KOPT-K1 (cell line): ENCODE data around the gene CCT8.

Experiments
- H3K27ac ChIP-seq: fragments of 200-600 bp; sonication (generic); 2 replicates; pipeline ENCODE4 v1.5.1; 2016; ENCODE audit warnings: antibody characterized with exemption, mild to moderate bottlenecking, low read depth, low read length; ENCODE audit not compliant: poor library complexity, severe bottlenecking
- H3K36me3 ChIP-seq: fragments of 200-600 bp; sonication (generic); 2 replicates; pipeline ENCODE4 v1.5.1; 2017; ENCODE audit warnings: antibody characterized with exemption, mild to moderate bottlenecking, low read length, moderate library complexity; ENCODE audit not compliant: insufficient read depth
- H3K9me3 ChIP-seq: fragments of 200-600 bp; sonication (generic); 2 replicates; pipeline ENCODE4 v1.5.1; 2017; ENCODE audit warnings: antibody characterized with exemption, low read length, mild to moderate bottlenecking; ENCODE audit not compliant: insufficient read depth, poor library complexity, severe bottlenecking

The CCT8 gene

DNA sequence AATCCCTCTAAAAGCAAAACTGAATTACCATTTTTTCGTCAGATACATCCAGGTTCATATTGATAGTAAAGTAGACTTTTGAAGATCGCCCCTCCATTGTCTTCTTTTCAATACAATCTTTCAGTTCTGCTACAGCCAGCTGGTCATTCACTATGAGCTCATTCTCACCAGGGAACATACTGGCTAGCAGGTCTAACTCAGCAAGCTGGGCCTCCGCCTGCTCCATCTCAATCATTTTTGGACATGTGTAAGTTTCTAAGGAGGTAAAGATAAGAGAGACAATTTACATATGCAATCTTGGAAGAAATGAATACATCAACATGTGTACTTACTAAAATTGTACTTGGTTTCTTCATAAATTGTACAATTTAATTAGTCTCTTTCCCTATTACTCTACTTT lies 65.1 kb downstream of the CCT8 start:
- H3K36me3 ChIP-seq = peaks cover 29% of the 10 kb centered on the region
- H3K9me3 ChIP-seq = no peaks in the 10 kb centered on the region
- no peak overlapping the region for H3K27ac ChIP-seq

GRCh38 chr21:29007810-29008209 lies 65.6 kb downstream of the CCT8 start:
- H3K27ac ChIP-seq = no peak overlapping the region
- H3K36me3 ChIP-seq = peaks cover 29% of the 10 kb centered on the region
- H3K9me3 ChIP-seq = no peaks in the 10 kb centered on the region

DNA sequence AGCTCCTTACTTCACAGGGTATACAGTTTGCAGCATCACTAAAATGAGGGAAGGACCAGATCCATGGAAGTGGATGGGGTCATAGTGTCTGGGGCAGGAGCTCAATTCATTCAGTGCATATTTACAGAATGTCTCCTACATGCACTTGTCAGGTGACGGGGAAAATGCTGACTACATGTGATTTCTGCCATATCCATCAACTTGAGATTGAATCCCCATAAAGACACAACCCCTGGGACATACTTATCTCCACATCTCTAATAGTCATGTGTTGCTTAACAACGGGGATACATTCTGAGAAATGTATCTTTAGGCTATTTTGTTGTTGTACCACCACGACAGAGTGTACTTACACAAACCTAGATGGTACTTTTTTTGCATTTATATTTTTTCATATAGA lies 66.3 kb downstream of the CCT8 start:
- no peak overlapping the region for H3K27ac ChIP-seq
- no peaks in the 10 kb centered on the region for H3K9me3 ChIP-seq
- H3K36me3 ChIP-seq = peaks cover 29% of the 10 kb centered on the region
